Mesenchymal stem cell (in vitro differentiated cells and primary cell): ENCODE data around the gene CPT1B. TPM values are rescaled to one million over a fixed set of nuclear protein-coding genes. Genes with fewer than 3 reads are reported as not detected.
A peak's percentile ranks its signal among the peaks of the same experiment; 100 is the strongest.

Source experiments
- DNase-seq: peaks from one replicate; pipeline ENCODE4 v3.0.0-alpha.2; 2013
- H2AFZ ChIP-seq: one replicate; pipeline ENCODE4 v1.6.1; 2013; ENCODE audit warnings: low read depth, mild to moderate bottlenecking, control low read depth, inconsistent platforms, low read length, moderate library complexity
- H2AK5ac ChIP-seq: 2 replicates; pipeline ENCODE4 v1.6.1; 2013; ENCODE audit warnings: low read length, moderate library complexity, mild to moderate bottlenecking, inconsistent platforms; ENCODE audit not compliant: severe bottlenecking
- H2BK120ac ChIP-seq: one replicate; pipeline ENCODE4 v1.6.1; 2013; ENCODE audit warnings: low read depth, mild to moderate bottlenecking, inconsistent platforms, low read length, moderate library complexity
- H2BK12ac ChIP-seq, 2 experiments: one replicate each; pipeline ENCODE4 v1.6.1; 2013; ENCODE audit warnings: inconsistent platforms in 2 of 2, low read length in 2 of 2, mild to moderate bottlenecking in 2 of 2, moderate library complexity in 2 of 2, control low read depth in 1 of 2
- H2BK15ac ChIP-seq: one replicate; pipeline ENCODE4 v1.6.1; 2013; ENCODE audit warnings: mild to moderate bottlenecking, low read depth, inconsistent platforms; ENCODE audit not compliant: poor library complexity, severe bottlenecking
- H2BK5ac ChIP-seq: 2 replicates; pipeline ENCODE4 v1.6.1; 2013; ENCODE audit warnings: low read depth, mild to moderate bottlenecking, low read length, control low read depth, inconsistent platforms; ENCODE audit not compliant: poor library complexity, severe bottlenecking
- H3K14ac ChIP-seq, 2 experiments: one replicate each; pipeline ENCODE4 v1.6.1; 2013; ENCODE audit warnings: inconsistent platforms in 2 of 2, low read length in 2 of 2, control low read depth in 1 of 2, mild to moderate bottlenecking in 1 of 2, moderate library complexity in 1 of 2
- H3K18ac ChIP-seq, 2 experiments: one replicate each; pipeline ENCODE4 v1.6.1; 2013; ENCODE audit warnings: inconsistent platforms in 2 of 2, low read length in 2 of 2, control low read depth in 1 of 2, low read depth in 1 of 2, mild to moderate bottlenecking in 1 of 2
- H3K23ac ChIP-seq, 2 experiments: one replicate each; pipeline ENCODE4 v1.6.1; 2013; ENCODE audit warnings: inconsistent platforms in 2 of 2, low read length in 2 of 2, mild to moderate bottlenecking in 2 of 2, moderate library complexity in 2 of 2, control low read depth in 1 of 2
- H3K27ac ChIP-seq: 2 replicates; pipeline ENCODE4 v1.5.1; 2013; ENCODE audit warnings: mild to moderate bottlenecking, moderate library complexity, low read length, control low read depth, inconsistent platforms; ENCODE audit not compliant: poor library complexity, severe bottlenecking
- H3K27me3 ChIP-seq, 2 experiments: 2 replicates each; pipeline versions ENCODE4 v1.6.1 to v1.7.0; 2013; ENCODE audit warnings: low read length in 2 of 2, mild to moderate bottlenecking in 2 of 2, moderate library complexity in 2 of 2, control low read depth in 1 of 2, inconsistent platforms in 1 of 2; ENCODE audit not compliant: control insufficient read depth in 1 of 2, insufficient read depth in 1 of 2
- H3K36me3 ChIP-seq, 2 experiments: 2 replicates each; pipeline versions ENCODE4 v1.6.1 to v1.7.0; 2013; ENCODE audit warnings: low read length in 2 of 2, control low read depth in 1 of 2, inconsistent platforms in 1 of 2, low read depth in 1 of 2, mild to moderate bottlenecking in 1 of 2; ENCODE audit not compliant: insufficient read depth in 2 of 2, control insufficient read depth in 1 of 2
- H3K4ac ChIP-seq, 2 experiments: one replicate each; pipeline ENCODE4 v1.6.1; 2013; ENCODE audit warnings: inconsistent platforms in 2 of 2, low read length in 2 of 2, mild to moderate bottlenecking in 2 of 2, moderate library complexity in 2 of 2, control low read depth in 1 of 2, low read depth in 1 of 2
- H3K4me1 ChIP-seq: 2 replicates; pipeline ENCODE4 v1.6.1; 2013; ENCODE audit warnings: low read depth, low read length, control low read depth; ENCODE audit not compliant: control insufficient read depth, insufficient read depth
- H3K4me2 ChIP-seq: 2 replicates; pipeline ENCODE4 v1.6.1; 2013; ENCODE audit warnings: low read length, mild to moderate bottlenecking, inconsistent platforms; ENCODE audit not compliant: poor library complexity, severe bottlenecking
- H3K4me3 ChIP-seq, 2 experiments: 2 replicates each; pipeline versions ENCODE4 v1.5.1 to v1.7.0; 2013; ENCODE audit warnings: low read length in 2 of 2, mild to moderate bottlenecking in 2 of 2, control low read depth in 1 of 2, low read depth in 1 of 2; ENCODE audit not compliant: insufficient read depth in 1 of 2
- H3K79me1 ChIP-seq: replicated peaks from 2 replicates; pipeline ENCODE4 v1.6.1; 2013; ENCODE audit warnings: mild to moderate bottlenecking, control low read depth, low read length, inconsistent platforms; ENCODE audit not compliant: poor library complexity, severe bottlenecking
- H3K9ac ChIP-seq: 2 replicates; pipeline ENCODE4 v1.7.0; 2013; ENCODE audit warnings: mild to moderate bottlenecking, low read length, moderate library complexity
- H3K9me3 ChIP-seq: 2 replicates; pipeline ENCODE4 v1.7.0; 2013; ENCODE audit warnings: mild to moderate bottlenecking, low read length; ENCODE audit not compliant: control insufficient read depth
- H4K8ac ChIP-seq: one replicate; pipeline ENCODE4 v1.6.1; 2013; ENCODE audit warnings: inconsistent platforms, mild to moderate bottlenecking, low read length, moderate library complexity
- H4K91ac ChIP-seq: one replicate; pipeline ENCODE4 v1.6.1; 2013; ENCODE audit warnings: mild to moderate bottlenecking, low read length, inconsistent platforms
- WGBS: methylation state at CpG from one replicate; pipeline ENCODE4 v1.1.7; 2013; ENCODE audit warnings: mixed read lengths; 5-methylcytosine and 5-hydroxymethylcytosine counted together
- polyA plus RNA-seq, 2 experiments: library from polyadenylated mRNA; stranded (reverse); fragments of 200-250 nt; gene quantifications; one replicate each; pipeline ENCODE4 v1.2.3, GENCODE V29; 2013

Gene CPT1B
- 8.8 TPM for polyA plus RNA-seq (2013, experiment 1 of 2)
- 8.1 TPM for polyA plus RNA-seq (2013, experiment 2 of 2)

DNA sequence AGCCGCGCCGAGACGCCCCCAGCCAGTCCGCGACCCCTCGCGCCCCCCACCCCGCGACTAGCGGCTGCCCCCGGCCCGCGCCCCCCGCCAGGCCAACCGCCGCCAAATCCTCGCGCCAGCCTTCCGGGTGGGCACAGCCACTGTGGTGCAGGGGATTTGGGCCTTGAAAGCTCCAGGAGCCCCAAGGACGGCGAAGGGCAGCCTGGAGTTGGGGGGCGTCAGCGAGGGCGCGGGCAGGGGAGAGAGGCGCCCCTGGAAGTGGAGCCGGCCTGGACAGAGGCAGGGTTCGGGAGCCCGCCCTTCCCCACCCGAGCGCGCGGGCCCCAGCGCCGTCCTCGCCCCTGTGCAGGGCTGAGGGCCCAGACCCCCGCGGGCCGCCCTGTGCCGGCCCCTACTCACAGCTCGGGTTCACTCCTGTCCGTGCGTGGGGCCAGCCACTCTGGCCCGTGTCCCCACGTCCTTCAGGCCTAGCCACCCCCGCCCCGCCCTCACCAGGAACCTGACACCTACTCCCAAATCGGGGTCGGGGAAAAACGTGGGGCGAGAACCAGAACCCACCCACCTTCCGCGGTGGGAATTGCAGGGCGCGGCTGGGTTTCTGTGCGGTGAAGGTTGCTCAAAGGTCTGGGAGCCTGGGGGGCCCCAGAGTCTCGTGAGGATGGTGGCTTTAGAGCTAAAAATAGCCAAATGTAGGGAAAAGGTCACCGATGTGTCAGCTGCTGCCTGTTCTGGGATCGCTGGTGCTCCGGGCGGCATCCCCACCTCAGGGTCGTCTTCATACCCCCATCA, at the start of gene CPT1B:
Gene CPT1B (minus strand): TSS at position 441 of the 789 bp plus-strand sequence. CDS start 512 bp downstream, outside the sequence.
- Histone ChIP-seq H3K4me1 (peaks cover 21% of the 10 kb centered on the region), H2BK15ac (no peak within 1 kb of the TSS), H3K14ac (no peak within 1 kb of the TSS), H2AFZ (no peak within 1 kb of the TSS), H4K91ac (no peak within 1 kb of the TSS), H3K27me3 (peaks cover 0 to 14% of the 10 kb centered on the region in 2 experiments), H3K9me3 (no peaks in the 10 kb centered on the region), H3K4ac (no peak within 1 kb of the TSS), H3K9ac (peak within 1 kb of the TSS; percentile 17), H2AK5ac (no peak within 1 kb of the TSS), H3K23ac (no peak within 1 kb of the TSS), H2BK5ac (no peak within 1 kb of the TSS), H4K8ac (no peak within 1 kb of the TSS), H3K27ac (no peak within 1 kb of the TSS), H3K36me3 (peaks cover 14 to 74% of the 10 kb centered on the region in 2 experiments), H3K4me2 (no peak within 1 kb of the TSS), H3K79me1 (peaks cover 16% of the 10 kb centered on the region), H2BK120ac (peak within 1 kb of the TSS; percentile 11), H3K4me3 (peak within 1 kb of the TSS in 1 of 2 experiments; percentile 18), H2BK12ac (no peak within 1 kb of the TSS), H3K18ac (no peak within 1 kb of the TSS)
- DNase-seq: peak; percentile 10
- 89% methylated on average over 51 of the region's 63 CpGs for WGBS

DNA sequence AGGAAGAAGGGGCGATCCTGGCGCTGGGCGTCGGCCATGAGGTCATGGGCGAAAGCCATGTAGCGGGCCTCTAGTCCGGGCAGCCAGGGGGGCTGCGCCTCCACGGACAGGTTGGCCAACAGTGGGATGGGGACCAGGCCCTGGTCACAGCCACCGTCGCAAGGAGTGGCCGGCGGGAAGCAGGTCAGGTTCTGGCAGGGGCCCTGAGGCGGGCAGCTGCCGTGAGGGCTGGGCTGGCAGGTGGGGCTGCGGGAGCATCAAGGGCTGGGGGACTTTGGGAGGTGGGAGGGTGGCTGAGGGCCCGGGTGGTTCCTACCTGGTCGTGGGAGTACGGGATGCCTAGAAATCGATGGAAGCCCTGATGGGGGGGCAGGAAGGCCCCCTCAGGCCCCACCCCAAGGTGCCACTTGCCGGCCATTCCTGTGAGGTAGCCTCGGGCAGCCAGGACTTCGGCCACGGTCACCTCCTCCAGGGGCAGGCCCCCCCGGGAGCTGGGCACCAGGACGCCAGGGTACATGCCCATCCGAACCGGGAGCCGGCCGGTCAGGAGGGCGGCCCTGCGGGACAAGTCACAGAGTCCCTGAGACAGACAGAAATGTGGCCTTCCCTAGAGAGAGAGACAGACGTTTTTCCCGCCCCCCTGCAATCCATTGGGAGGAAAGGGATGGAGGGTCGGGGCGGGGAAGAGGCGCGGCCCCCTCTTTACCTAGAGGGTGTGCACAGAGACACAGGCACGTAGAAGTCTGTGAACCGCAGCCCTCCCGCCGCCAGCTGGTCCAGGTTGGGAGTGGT, 48.8 kb upstream of the CPT1B start:
- H2AFZ ChIP-seq: peak overlapping the region; percentile 92
- H2AK5ac ChIP-seq: no peak overlapping the region
- peak overlapping the region; percentile 41 to 91 for H3K18ac ChIP-seq
- H4K91ac ChIP-seq: peak overlapping the region; percentile 40
- 80% methylated on average over 42 of the region's 42 CpGs for WGBS
- H3K27me3 ChIP-seq: peaks cover under 1 to 8% of the 10 kb centered on the region in 2 experiments
- peak overlapping the region; percentile 92 for H3K9ac ChIP-seq
- H3K4me1 ChIP-seq: peaks cover 23% of the 10 kb centered on the region
- no peak overlapping the region for H2BK5ac ChIP-seq
- H3K27ac ChIP-seq: no peak overlapping the region
- H2BK120ac ChIP-seq: no peak overlapping the region
- DNase-seq: no peak
- H3K79me1 ChIP-seq: peaks cover 21% of the 10 kb centered on the region
- H2BK12ac ChIP-seq: peak overlapping the region in 1 of 2 experiments; percentile 10
- H3K4me2 ChIP-seq: peak overlapping the region; percentile 94
- peak overlapping the region; percentile 84 to 93 for H3K4me3 ChIP-seq
- no peaks in the 10 kb centered on the region for H3K9me3 ChIP-seq
- peaks cover 0 to 27% of the 10 kb centered on the region in 2 experiments for H3K36me3 ChIP-seq
- H2BK15ac ChIP-seq: no peak overlapping the region
- peak overlapping the region in 1 of 2 experiments; percentile 34 for H3K23ac ChIP-seq
- peak overlapping the region in 1 of 2 experiments; percentile 66 for H3K4ac ChIP-seq
- H3K14ac ChIP-seq: peak overlapping the region in 1 of 2 experiments; percentile 87
- peak overlapping the region; percentile 94 for H4K8ac ChIP-seq

- Histone ChIP-seq H3K36me3 (peaks cover 0 to 27% of the 10 kb centered on the region in 2 experiments), H3K9ac (no peak overlapping the region), H3K4me3 (no peak overlapping the region), H3K27ac (no peak overlapping the region), H2BK15ac (no peak overlapping the region), H3K79me1 (peaks cover 21% of the 10 kb centered on the region), H3K4me2 (no peak overlapping the region), H2BK5ac (no peak overlapping the region), H2BK120ac (no peak overlapping the region), H4K91ac (no peak overlapping the region), H2AFZ (no peak overlapping the region), H3K4me1 (peaks cover 23% of the 10 kb centered on the region), H2AK5ac (no peak overlapping the region), H3K9me3 (no peaks in the 10 kb centered on the region), H3K18ac (no peak overlapping the region), H3K14ac (no peak overlapping the region), H3K4ac (no peak overlapping the region), H3K23ac (no peak overlapping the region), H3K27me3 (peaks cover 7 to 15% of the 10 kb centered on the region in 2 experiments), H2BK12ac (no peak overlapping the region), H4K8ac (peak overlapping the region; percentile 36)
- WGBS: 89% methylated on average over 12 of the region's 12 CpGs
- DNase-seq: no peak
Measured at GRCh38 chr22:50626314-50626849, 48.2 kb upstream of the CPT1B start.
